ENCODE data around the gene CD33. TPM values are rescaled to one million over a fixed set of nuclear protein-coding genes. Genes with fewer than 3 reads are reported as not detected.
A peak's percentile ranks its signal among the peaks of the same experiment; 100 is the strongest.

CD33 gene
- total RNA-seq, 1 experiment from 2014 or later = 0.35 TPM

- Mint-ChIP-seq H3K27ac (no peak overlapping the region), H3K27me3 (ENCODE audit: low read depth) (peaks cover 30% of the 10 kb centered on the region), H3K36me3 (ENCODE audit: insufficient read depth in 1 of 3, low read depth in 3 of 3) (no peaks in the 10 kb centered on the region), H3K4me1 (peaks cover 0 to 2% of the 10 kb centered on the region in 2 experiments; a peak in 1 of 4 replicates), H3K9me3 (peaks cover 0 to 30% of the 10 kb centered on the region in 2 experiments; a peak in 3 of 5 replicates), H3K4me3 (no peak overlapping the region)
- H4K91ac ChIP-seq (ENCODE audit: insufficient read length, low read depth, low read length) = no peak overlapping the region
- H3K79me1 ChIP-seq (ENCODE audit: insufficient read depth, low read depth, low read length, poor library complexity, severe bottlenecking) = no peaks in the 10 kb centered on the region
- no peaks in the 10 kb centered on the region for H3K9me3 ChIP-seq (ENCODE audit: control insufficient read depth, low read depth, low read length)
- no peak overlapping the region for H2AK5ac ChIP-seq (ENCODE audit: insufficient read length, low read length)
- no peak overlapping the region for H3K56ac ChIP-seq (ENCODE audit: insufficient read length, low read depth, low read length)
- H4K5ac ChIP-seq (ENCODE audit: insufficient read length, low read depth, low read length) = no peak overlapping the region
- peaks cover 1% of the 10 kb centered on the region for H3K23me2 ChIP-seq (ENCODE audit: insufficient read length, low read depth, low read length, poor library complexity, severe bottlenecking)
- H3K27ac ChIP-seq (ENCODE audit: insufficient read length, low read depth, low read length) = no peak overlapping the region
- H3K4ac ChIP-seq (ENCODE audit: low read depth, low read length) = no peak overlapping the region
- H3T11ph ChIP-seq (ENCODE audit: low read length) = no peak overlapping the region
- no peak for TF ChIP-seq CTCF (conservative IDR thresholded peaks at IDR 0.05)
- DNase-seq = peak; percentile 5
- no peak overlapping the region for H2BK20ac ChIP-seq (ENCODE audit: low read depth, low read length, poor library complexity, severe bottlenecking)
- H2BK15ac ChIP-seq (ENCODE audit: low read depth, low read length) = no peak overlapping the region
- H3K4me1 ChIP-seq (ENCODE audit: insufficient read depth, low read length) = no peaks in the 10 kb centered on the region
- no peak overlapping the region for H3K18ac ChIP-seq (ENCODE audit: insufficient read length, low read depth, low read length)
- no peak overlapping the region for H3K23ac ChIP-seq (ENCODE audit: insufficient read length, low read depth, low read length)
- no peaks in the 10 kb centered on the region; the same call in 1 of the 2 replicates for H3K27me3 ChIP-seq (ENCODE audit: insufficient read depth, low read length)
- H2BK5ac ChIP-seq (ENCODE audit: insufficient read length, low read length) = no peak overlapping the region
- no peaks in the 10 kb centered on the region for H4K20me1 ChIP-seq (ENCODE audit: control insufficient read depth, insufficient read depth, insufficient read length)
- H2BK12ac ChIP-seq (ENCODE audit: insufficient read length, low read depth, low read length) = no peak overlapping the region
- no peak overlapping the region for H3K14ac ChIP-seq (ENCODE audit: insufficient read depth, low read length)
- no peak overlapping the region for H3K4me2 ChIP-seq (ENCODE audit: insufficient read depth, insufficient read length, low read length)
- no peaks in the 10 kb centered on the region for H3K79me2 ChIP-seq (ENCODE audit: insufficient read depth, low read length)
- no CpG with 5 or more reads among the region's 1 CpG for WGBS (ENCODE audit: extremely low coverage, insufficient read length, low lambda C conversion rate)
- H3K9ac ChIP-seq (ENCODE audit: extremely low read depth, insufficient read length, low read length) = no peak overlapping the region
- H2BK120ac ChIP-seq (ENCODE audit: low read depth, low read length, poor library complexity, severe bottlenecking) = no peak overlapping the region
- H2AFZ ChIP-seq (ENCODE audit: low read length) = no peak overlapping the region
- H4K8ac ChIP-seq (replicated peaks; ENCODE audit: insufficient read length, low read depth, low read length) = no peak overlapping the region
Observed at GRCh38 chr19:51179256-51179655, 45.6 kb upstream of the CD33 start.

All from H9 (cell line).